ENCODE results near the gene GNB5. TPM values are rescaled to one million over a fixed set of nuclear protein-coding genes. Genes with fewer than 3 reads are reported as not detected.

Gene GNB5
- total RNA-seq, 1 donor from 2014 or later, result 25.6 TPM

DNA sequence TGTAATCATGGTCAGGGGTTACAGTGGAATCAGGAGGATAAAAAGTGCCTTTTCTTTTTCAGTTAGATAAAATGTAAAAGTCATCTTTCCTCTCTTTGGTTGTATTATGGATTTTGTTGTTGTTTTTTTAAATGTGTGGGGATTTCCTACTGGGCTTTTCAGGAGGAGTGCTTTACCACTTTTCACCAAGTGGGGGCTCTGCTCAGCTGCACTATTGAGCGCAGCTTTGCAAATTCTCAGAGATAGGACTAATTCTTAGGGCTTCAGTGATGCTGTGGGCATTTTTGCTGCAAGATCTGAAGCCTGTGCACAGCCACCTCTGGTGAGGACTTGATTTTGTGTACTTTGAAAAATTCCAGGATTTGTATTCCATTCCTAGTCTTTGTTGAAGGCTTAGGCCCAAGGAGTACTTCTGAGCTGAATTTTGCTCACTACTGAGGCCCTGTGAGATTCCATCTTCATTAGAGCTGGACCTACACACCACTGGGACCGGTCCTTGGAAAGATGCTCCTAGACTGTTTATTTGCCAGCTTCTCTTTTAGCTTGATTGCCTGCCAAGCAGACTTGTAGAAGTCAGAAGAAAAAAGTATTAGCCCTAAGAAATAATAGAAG is 7.5 kb downstream of the GNB5 start:
- no peaks in the 10 kb centered on the region for H3K9me3 Mint-ChIP-seq (ENCODE audit: unreplicated experiment)
- Histone ChIP-seq H3K36me3 (ENCODE audit: insufficient read depth, low read length) (no peaks in the 10 kb centered on the region), H3K4me1 (ENCODE audit: insufficient read depth, low read length) (peaks cover 5% of the 10 kb centered on the region), H3K27me3 (ENCODE audit: insufficient read depth, low read length) (no peaks in the 10 kb centered on the region), H3K9ac (ENCODE audit: low read length) (no peak overlapping the region), H3K27ac (ENCODE audit: low read depth, low read length) (no peak overlapping the region), H3K9me3 (ENCODE audit: insufficient read depth, low read depth, low read length) (no peaks in the 10 kb centered on the region), H2AFZ (ENCODE audit: low read depth, low read length) (no peak overlapping the region), H3K79me2 (ENCODE audit: insufficient read depth, low read length) (peaks cover under 1% of the 10 kb centered on the region), H4K20me1 (ENCODE audit: insufficient read depth, low read length) (peaks cover 1% of the 10 kb centered on the region), H3K4me3 (ENCODE audit: insufficient read depth, low read depth, low read length) (no peak overlapping the region), H3K4me2 (ENCODE audit: low read length) (no peak overlapping the region)
- no peak for FAIRE-seq
- no peaks in the 10 kb centered on the region for H3K36me3 Mint-ChIP-seq (ENCODE audit: low read depth, unreplicated experiment)
- H3K27ac Mint-ChIP-seq (ENCODE audit: unreplicated experiment), result no peak overlapping the region
- peaks cover 1% of the 10 kb centered on the region for H3K4me1 Mint-ChIP-seq (ENCODE audit: low read depth, unreplicated experiment)
- peaks cover 16% of the 10 kb centered on the region for H3K27me3 Mint-ChIP-seq (ENCODE audit: low read depth, unreplicated experiment)
- H3K4me3 Mint-ChIP-seq (ENCODE audit: unreplicated experiment), result no peak overlapping the region
- DNase-seq (ENCODE audit: low read depth), result no peak
- TF ChIP-seq, protein P1, sequence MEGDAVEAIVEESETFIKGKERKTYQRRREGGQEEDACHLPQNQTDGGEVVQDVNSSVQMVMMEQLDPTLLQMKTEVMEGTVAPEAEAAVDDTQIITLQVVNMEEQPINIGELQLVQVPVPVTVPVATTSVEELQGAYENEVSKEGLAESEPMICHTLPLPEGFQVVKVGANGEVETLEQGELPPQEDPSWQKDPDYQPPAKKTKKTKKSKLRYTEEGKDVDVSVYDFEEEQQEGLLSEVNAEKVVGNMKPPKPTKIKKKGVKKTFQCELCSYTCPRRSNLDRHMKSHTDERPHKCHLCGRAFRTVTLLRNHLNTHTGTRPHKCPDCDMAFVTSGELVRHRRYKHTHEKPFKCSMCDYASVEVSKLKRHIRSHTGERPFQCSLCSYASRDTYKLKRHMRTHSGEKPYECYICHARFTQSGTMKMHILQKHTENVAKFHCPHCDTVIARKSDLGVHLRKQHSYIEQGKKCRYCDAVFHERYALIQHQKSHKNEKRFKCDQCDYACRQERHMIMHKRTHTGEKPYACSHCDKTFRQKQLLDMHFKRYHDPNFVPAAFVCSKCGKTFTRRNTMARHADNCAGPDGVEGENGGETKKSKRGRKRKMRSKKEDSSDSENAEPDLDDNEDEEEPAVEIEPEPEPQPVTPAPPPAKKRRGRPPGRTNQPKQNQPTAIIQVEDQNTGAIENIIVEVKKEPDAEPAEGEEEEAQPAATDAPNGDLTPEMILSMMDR (IDR thresholded peaks at IDR 0.05; ENCODE audit: insufficient read depth, low read depth, low read length), result peak; percentile 70
- TF ChIP-seq EZH2 (IDR thresholded peaks at IDR 0.05; ENCODE audit: insufficient read depth, low read length), result no peak

DNA sequence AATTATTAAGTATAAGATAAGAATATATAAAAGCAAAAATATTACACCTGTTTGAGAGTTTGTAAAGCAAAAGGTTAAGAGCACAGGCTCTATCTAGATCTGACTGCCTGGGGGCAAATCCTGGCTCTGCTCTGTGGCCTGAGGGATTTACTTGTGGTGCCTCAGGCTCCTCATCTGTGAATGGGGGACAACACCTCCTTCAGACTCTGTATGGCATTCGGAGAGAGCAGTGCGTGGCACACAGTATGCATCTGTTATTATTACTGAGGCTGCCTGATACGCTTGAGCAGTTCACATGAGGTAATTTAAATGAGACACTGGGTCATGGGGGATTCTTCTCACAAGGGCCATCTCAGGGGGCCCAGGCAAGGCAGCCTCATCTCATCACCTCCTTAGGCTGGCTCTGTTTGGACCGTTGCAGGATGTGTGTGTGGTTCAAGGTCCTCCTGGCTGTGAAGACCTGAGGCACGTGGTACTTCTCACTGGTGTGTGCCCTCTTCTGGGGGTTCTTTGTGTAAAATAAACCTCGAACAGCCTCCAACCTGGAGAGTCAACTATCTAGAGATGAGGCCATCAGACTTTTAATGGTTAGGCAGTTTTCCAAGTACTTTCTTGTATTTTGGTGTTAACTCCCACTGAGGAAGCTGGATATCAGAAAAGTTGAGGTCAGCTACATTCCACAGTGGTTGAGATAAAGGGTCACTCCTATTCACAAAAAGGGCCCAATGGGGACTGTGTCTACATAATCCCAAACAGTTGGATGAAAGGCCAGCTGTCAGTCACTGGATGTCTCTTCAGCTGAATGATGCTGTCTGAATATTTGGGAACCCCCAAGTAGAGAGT is 9.0 kb downstream of the GNB5 start:
- Histone ChIP-seq H3K9me3 (ENCODE audit: insufficient read depth, low read depth, low read length) (no peaks in the 10 kb centered on the region), H2AFZ (ENCODE audit: low read depth, low read length) (no peak overlapping the region), H3K4me2 (ENCODE audit: low read length) (no peak overlapping the region), H3K27ac (ENCODE audit: low read depth, low read length) (no peak overlapping the region), H3K4me3 (ENCODE audit: insufficient read depth, low read depth, low read length) (no peak overlapping the region), H3K79me2 (ENCODE audit: insufficient read depth, low read length) (peaks cover 12% of the 10 kb centered on the region), H3K9ac (ENCODE audit: low read length) (no peak overlapping the region), H4K20me1 (ENCODE audit: insufficient read depth, low read length) (peaks cover 11% of the 10 kb centered on the region), H3K4me1 (ENCODE audit: insufficient read depth, low read length) (peaks cover 7% of the 10 kb centered on the region), H3K27me3 (ENCODE audit: insufficient read depth, low read length) (no peaks in the 10 kb centered on the region), H3K36me3 (ENCODE audit: insufficient read depth, low read length) (no peaks in the 10 kb centered on the region)
- Mint-ChIP-seq H3K4me3 (ENCODE audit: unreplicated experiment) (no peak overlapping the region), H3K4me1 (ENCODE audit: low read depth, unreplicated experiment) (peaks cover 3% of the 10 kb centered on the region), H3K27me3 (ENCODE audit: low read depth, unreplicated experiment) (peaks cover 16% of the 10 kb centered on the region), H3K9me3 (ENCODE audit: unreplicated experiment) (no peaks in the 10 kb centered on the region), H3K27ac (ENCODE audit: unreplicated experiment) (no peak overlapping the region), H3K36me3 (ENCODE audit: low read depth, unreplicated experiment) (no peaks in the 10 kb centered on the region)
- FAIRE-seq (no peak), DNase-seq (ENCODE audit: low read depth) (no peak)
- no peak for TF ChIP-seq EZH2 (IDR thresholded peaks at IDR 0.05; ENCODE audit: insufficient read depth, low read length)
- TF ChIP-seq, protein P1 (IDR thresholded peaks at IDR 0.05; ENCODE audit: insufficient read depth, low read depth, low read length), result no peak
